ENCODE results near the gene HOXD4. TPM values are rescaled to one million over a fixed set of nuclear protein-coding genes. Genes with fewer than 3 reads are reported as not detected.

Gene HOXD4
- polyA plus RNA-seq, 2 of the 4 experiments (the other 2 are of a cell fraction) = 0.27 to 0.87 TPM

- ChIA-PET CTCF (interaction anchor here (2.3 kb wide), 1 partner anchor 41 kb away, joined by 7 read pairs; no protein-coding TSS in a partner anchor), POLR2A (no interaction called here)
- TF ChIP-seq REST (IDR thresholded peaks at IDR 0.05) (no peak), NPAS2 (CRISPR knock-in tag; IDR thresholded peaks at IDR 0.05; ENCODE audit: borderline replicate concordance) (no peak), JUN (IDR thresholded peaks at IDR 0.05) (no peak), RNF2 (IDR thresholded peaks at IDR 0.05; ENCODE audit: borderline replicate concordance, low read depth) (no peak), E2F6 (IDR thresholded peaks at IDR 0.05; ENCODE audit: borderline replicate concordance, low read depth) (no peak), RAD21 (conservative IDR thresholded peaks at IDR 0.05 in 1 of 2, IDR thresholded peaks at IDR 0.05 in 1 of 2) (no peak), RFX5 (IDR thresholded peaks at IDR 0.05) (no peak), ELK1 (IDR thresholded peaks at IDR 0.05; ENCODE audit: low read depth, low read length) (no peak), CBX8 (IDR thresholded peaks at IDR 0.05) (no peak), POLR2AphosphoS2 (conservative IDR thresholded peaks at IDR 0.05; ENCODE audit: low read length) (no peak), PBX3 (IDR thresholded peaks at IDR 0.05) (no peak), PHF8 (IDR thresholded peaks at IDR 0.05; ENCODE audit: borderline replicate concordance, low read depth) (no peak), RCOR1 (IDR thresholded peaks at IDR 0.05; ENCODE audit: low read depth, low read length) (no peak), SREBF2 (IDR thresholded peaks at IDR 0.05) (no peak), JUNB (IDR thresholded peaks at IDR 0.05) (no peak)
- DNase-seq (ENCODE audit: low read depth in 1 of 2, low spot score in 1 of 2) = no peak
- no peak for FAIRE-seq
- Histone ChIP-seq H3K4me2 (no peak overlapping the region), H3K4me3 (no peak overlapping the region), H3K4me1 (no peaks in the 10 kb centered on the region), H3K9me3 (no peaks in the 10 kb centered on the region), H3K27ac (no peak overlapping the region)
- 80% methylated on average over 3 of the region's 3 CpGs for WGBS (ENCODE audit: missing lambda C conversion rate)
- no peak for ATAC-seq
Observed at GRCh38 chr2:176181551-176181950, 30.2 kb downstream of the HOXD4 start.

GRCh38 chr2:176182671-176183070, 31.3 kb downstream of the HOXD4 start:
- ChIA-PET POLR2A (no interaction called here), CTCF (no interaction called here)
- FAIRE-seq (no peak), DNase-seq (ENCODE audit: low read depth in 1 of 2, low spot score in 1 of 2) (no peak), ATAC-seq (no peak)
- TF ChIP-seq MAFK (IDR thresholded peaks at IDR 0.05; ENCODE audit: partially characterized antibody) = no peak
- TF ChIP-seq EHF (CRISPR knock-in tag; IDR thresholded peaks at IDR 0.05) = no peak
- TF ChIP-seq FOSL2 (IDR thresholded peaks at IDR 0.05) = no peak
- no peak for TF ChIP-seq FOSL2 (CRISPR knock-in tag; IDR thresholded peaks at IDR 0.05)
- no peak for TF ChIP-seq EHMT2 (IDR thresholded peaks at IDR 0.05; ENCODE audit: low read depth)
- no peak for TF ChIP-seq CHD2 (IDR thresholded peaks at IDR 0.05; ENCODE audit: low read length, partially characterized antibody)
- TF ChIP-seq POLR2A (IDR thresholded peaks at IDR 0.05; ENCODE audit: low read length) = no peak
- no peak for TF ChIP-seq KDM5A (IDR thresholded peaks at IDR 0.05)
- TF ChIP-seq E2F6 (IDR thresholded peaks at IDR 0.05; ENCODE audit: borderline replicate concordance, low read depth) = no peak
- TF ChIP-seq BHLHE40 (IDR thresholded peaks at IDR 0.05; ENCODE audit: low read depth, low read length) = no peak
- TF ChIP-seq GATA3 (IDR thresholded peaks at IDR 0.05; ENCODE audit: borderline replicate concordance) = no peak
- no peak for TF ChIP-seq BCL3 (IDR thresholded peaks at IDR 0.05)
- TF ChIP-seq SMC3 (IDR thresholded peaks at IDR 0.05) = no peak
- no peak for TF ChIP-seq RFX5 (IDR thresholded peaks at IDR 0.05)
- TF ChIP-seq NPAS2 (CRISPR knock-in tag; IDR thresholded peaks at IDR 0.05; ENCODE audit: borderline replicate concordance) = no peak
- TF ChIP-seq ZSCAN20 (CRISPR knock-in tag; IDR thresholded peaks at IDR 0.05) = no peak
- no peak for TF ChIP-seq CBX8 (IDR thresholded peaks at IDR 0.05)
- TF ChIP-seq CHD4 (IDR thresholded peaks at IDR 0.05; ENCODE audit: borderline replicate concordance) = no peak
- no peak for TF ChIP-seq HEYL (CRISPR knock-in tag; IDR thresholded peaks at IDR 0.05)
- TF ChIP-seq FOXS1 (CRISPR knock-in tag; IDR thresholded peaks at IDR 0.05) = no peak
- no peak overlapping the region for H3K4me2 ChIP-seq
- H3K4me1 ChIP-seq = 0 out of 3 replicates have a peak, but pooled peaks cover 4% of the 10 kb centered on the region
- no peaks in the 10 kb centered on the region for H3K9me3 ChIP-seq
- H3K4me3 ChIP-seq = no peak overlapping the region
- 32% methylated on average over 2 of the region's 3 CpGs for WGBS (ENCODE audit: missing lambda C conversion rate)
- no peak overlapping the region for H3K27ac ChIP-seq
